EH (cell line): ENCODE results near the gene CBX8.

Experiments
- DNase-seq: peaks from one replicate; pipeline ENCODE4 v3.0.0-alpha.2; 2015; ENCODE audit warnings: low read depth

Gene CBX8

DNA sequence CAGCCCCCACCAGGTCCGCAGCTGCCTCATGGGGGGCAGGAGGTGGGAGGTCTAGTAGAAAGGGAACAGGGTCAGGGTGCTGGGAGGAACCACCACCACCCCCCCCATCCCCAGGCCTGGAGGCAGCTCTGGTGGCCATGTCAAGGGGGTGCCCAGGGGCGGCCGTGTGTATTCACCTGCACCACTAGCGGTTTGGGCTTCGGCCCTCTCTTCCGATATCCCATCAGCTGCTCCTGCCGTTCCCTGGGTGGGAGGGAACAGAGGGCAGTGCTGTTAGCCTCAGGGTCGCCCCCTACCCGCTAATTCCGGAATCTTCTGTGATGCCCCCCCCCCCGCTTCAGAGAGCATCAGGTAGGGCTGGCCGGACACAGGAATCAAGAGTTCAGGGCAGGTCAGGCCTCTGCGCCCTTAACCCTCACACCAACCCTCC is 38.6 kb upstream of the CBX8 start:
- DNase-seq = no peak

DNA sequence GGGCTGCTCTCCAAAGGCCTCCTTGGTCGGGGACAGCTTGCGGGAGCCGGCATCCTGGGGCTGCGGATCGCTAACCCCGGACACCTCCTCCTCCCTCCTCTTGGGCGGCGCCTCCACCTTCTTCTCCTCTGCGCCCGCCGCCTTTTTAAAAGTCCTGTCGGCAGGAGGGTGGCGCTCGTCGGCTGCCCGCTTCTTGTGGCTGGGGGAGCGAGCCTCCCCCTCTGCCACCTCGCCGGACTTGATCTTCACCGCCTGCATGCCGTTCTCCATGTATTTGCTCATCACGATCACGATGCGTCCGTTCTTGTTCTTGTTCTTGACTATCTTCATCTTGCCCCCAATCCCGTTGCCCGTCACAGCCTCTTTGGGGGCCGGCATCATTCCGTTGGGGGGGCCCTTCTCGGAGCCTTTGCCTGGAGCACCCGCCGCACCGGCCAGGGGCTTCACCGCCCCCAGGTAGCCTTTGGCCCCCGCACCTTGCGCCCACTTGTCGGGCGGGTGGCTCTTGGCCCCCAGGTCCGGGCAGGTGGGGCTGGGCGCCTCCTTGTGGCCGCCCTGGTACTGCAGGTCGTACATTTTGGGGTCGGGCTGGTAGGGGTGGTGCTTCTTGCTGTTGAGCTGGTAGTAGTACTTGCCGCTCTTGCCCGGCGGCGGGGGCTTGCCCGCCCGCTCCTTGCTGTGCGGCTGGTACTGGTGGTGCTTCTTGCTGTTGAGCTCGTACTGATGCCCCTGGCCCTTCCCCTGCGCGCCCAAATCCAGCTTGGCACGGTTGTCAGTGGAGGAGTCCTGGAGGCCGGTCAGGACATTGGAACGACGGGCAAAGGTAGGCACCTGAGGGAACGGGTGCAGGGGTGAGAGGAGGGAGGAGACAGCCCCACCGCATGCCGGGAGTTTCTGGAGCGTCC is 37.9 kb upstream of the CBX8 start:
- no peak for DNase-seq

DNA sequence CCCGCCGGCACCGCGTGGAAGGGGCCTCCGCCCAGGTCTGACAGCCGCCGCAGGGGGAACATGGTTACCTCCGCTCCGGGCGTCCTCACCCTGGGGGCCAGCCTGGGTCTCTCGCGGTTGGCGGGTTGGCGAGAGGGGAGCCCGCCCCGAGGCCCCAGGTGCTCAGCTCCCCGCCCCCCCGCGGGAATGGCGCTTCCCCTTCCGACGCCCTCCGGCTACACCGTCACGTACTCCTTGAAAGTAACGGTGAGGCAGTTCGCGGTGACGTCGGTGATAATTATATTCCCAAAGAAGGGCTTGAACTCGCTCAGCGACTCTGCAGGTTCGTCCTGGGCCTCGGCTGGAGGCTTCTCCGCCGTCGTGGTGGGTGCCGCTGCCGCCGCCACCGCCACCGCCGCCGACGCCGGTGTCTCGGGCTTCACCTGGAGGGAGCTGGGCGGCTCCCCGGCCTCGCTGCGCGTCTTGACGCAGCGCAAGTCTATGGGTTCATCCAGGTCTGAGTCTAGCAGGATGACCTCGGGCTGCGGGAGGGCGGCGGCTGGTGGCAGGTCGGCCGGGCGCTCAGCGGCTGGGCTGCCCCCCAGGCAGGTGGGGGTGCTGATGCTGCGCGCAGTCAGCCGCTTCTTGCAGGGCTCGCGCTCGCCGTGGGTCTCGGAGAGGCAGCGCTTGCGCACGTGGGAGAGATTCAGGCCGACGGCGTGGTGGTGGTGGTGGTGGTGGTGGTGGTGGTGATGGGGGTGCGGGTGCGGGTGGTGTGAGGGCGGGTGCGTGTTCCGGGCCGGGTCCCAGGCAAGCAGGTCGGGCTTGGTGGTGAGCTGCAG is 37.1 kb upstream of the CBX8 start:
- no peak for DNase-seq

DNA sequence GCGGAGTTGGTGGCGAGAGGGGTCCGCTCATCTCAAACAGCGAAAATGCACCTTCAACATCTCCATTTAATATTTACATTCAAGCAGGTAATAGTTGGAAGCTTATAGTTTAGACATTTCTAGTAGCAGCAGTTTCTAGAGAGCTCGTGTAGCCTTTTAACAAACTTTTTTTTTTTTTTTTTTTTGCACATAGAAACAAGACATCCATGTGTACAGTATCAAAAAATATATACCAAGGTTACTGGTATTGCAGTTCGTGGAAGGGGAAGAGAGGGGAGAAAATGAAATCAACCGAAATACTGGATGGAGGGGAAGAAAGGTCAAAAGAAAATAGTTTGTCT is 36.2 kb upstream of the CBX8 start:
- DNase-seq = no peak

DNA sequence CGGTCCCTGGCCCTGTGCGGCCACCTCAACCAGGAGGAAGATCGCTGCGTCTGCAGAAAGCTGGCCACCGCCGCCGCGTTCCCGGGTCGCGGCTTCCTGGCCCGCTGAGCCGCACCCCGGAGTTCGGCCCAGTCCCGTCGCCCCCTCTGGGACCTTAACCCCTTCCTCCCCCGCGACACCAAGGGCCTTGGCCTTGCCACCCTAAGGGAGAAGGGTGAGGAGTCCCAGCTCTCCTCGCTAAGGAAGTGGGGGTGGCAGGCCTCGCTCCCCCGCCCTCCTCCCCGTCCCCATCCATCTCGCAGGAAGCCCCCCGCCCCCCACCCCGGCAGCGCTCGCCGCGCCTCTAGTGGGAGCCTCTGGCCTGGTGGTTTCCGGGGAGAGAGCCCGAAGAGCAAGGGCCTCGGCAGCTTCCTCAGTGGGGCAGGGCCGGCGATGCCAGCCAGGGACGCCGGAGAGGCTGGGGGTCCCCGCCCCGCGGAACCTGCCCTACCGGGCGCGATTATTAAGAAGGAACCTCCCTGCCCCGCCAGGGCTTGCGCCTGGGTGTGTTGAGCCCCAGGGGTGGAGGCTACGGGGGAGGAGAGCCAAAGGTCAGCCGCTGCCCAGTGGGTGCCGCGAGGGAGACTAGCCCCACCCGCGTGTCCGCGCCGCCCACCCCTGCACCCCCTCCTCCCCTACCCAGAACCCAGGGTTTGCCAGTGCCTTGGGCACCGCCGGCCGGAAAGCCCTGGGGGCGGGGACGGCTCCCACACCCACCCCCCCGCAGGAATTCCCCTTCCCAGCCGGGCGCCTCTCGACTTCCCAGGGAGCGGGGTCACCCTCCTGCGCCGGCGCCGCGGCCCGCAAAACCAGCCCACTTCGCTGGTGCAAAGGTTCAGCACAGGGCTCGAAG is 35.6 kb upstream of the CBX8 start:
- DNase-seq = no peak

DNA sequence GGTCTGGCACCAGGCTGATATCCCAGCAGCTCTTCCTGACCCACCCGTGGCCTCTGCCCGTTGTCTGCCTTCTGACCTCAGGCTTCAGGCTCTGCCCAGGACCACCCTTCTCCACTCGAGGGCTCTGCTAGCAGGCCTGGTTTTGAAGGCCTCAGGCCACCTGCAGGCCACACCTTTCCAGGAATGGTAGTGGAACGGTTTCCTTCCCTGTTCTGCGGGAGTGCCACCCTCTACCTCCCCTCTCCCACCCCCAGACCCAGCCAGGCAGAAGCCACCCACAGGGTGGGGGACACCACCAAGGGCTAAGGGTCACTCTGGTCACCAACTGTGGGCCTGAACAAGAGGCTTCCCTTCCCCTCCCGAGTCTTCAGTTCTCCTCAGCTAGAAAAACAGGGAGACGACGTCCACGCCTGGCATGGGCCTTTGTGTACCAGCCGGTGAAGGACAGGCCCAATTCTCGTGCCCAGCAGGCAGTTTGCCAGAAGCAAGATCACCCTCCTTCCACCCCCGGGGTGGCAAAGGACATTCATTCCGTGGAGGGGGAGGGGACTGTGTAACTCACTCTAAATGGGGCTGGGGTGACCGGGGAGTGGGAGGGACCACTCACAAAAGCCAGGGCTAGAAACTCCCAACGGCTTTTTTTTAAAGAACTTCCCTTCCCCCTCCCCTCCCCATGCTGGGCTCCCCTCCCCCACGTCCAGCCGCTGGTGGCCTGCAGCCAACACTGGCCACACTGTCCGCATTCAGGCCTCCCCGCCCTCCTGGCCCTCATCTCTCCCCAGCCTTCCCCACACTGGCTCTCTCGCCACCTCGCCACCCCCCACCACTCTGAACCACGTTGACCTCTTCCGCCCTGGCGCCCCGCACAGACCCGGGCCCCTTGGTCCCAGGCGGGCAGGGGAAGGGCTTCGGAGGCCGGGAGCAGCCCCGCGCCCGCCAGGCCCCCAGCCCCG is 34.7 kb upstream of the CBX8 start:
- no peak for DNase-seq

DNA sequence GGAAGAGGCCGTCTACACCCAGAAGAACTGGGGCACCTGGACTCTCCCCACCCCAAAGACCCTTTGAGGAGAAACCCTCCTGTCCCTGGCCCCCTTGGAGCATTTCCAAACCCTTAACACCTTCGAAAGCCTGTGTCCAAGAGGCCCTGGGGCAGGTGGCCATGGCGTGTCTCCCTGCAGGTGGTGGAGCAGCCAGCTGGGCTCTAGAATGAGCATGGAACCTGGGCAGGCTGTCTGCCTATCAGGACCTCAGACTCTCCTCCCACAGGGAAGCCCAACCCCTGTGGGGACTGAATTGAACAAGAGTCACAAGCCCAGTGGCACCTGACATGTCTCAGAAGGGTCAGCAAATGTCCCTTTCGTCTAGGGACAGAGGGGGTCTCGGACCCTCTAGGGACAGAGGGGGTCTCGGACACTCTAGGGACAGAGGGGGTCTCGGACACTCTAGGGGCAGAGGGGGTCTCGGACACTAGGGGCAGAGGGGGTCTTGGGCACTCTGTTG is 33.9 kb upstream of the CBX8 start:
- no peak for DNase-seq

DNA sequence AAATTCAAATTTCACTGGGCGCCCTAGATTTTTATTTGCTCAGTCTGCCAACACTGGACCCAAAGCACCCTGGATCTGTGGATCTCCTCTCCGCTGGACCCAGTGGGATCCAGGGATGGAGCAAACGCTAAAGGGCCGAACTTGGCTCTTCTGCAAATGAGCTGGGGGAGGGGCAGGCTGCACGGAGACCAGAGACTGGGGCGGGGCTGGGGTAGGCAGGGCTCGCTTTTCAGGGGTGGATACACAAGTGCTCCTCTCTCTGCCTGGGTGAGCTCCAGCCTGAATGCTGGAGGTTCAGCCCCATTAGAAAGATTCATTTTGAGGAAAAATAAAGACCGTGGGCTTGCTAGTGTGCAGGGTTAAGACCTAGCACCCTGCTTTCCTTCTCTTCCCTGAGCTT is 33.4 kb upstream of the CBX8 start:
- no peak for DNase-seq

DNA sequence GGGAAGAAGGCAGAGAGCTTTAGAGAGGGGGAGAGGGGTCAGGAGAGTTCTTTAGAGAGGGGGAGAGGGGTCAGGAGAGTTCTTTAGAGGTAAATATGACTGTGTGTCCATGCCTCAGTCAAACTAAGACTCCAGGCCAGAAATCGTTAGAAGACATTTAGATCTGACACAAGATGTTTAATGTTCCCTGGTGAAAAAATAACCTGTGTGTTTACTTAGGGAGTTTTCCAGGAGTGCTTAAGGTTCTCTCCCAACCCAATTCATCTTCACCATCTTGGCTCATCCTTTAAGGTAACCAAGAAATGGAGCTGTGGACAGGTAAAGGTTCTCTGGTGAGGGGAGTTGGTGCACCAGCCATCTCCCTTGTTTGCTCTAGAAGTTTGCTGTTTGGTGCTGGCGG is 32.6 kb upstream of the CBX8 start:
- no peak for DNase-seq

DNA sequence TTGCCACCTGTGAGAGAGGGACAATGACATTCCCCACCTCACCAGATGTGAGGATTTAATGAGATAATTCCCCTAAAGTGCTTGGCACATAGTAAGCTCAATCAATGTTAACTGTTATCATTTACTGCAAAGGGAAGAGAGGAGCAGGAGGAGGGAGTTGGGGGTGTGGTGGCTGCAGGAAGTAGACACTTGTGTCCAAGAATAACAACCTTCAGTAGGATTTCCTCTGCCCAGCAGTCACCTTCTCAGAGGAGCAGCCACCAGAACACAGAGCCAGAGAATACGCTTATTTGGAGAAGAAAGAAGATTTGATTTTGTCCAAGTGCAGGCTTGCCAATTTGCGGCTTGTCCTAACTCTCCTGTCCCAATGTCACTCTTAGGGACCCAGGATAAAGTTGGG is 32.1 kb upstream of the CBX8 start:
- peak; percentile 30 for DNase-seq

DNA sequence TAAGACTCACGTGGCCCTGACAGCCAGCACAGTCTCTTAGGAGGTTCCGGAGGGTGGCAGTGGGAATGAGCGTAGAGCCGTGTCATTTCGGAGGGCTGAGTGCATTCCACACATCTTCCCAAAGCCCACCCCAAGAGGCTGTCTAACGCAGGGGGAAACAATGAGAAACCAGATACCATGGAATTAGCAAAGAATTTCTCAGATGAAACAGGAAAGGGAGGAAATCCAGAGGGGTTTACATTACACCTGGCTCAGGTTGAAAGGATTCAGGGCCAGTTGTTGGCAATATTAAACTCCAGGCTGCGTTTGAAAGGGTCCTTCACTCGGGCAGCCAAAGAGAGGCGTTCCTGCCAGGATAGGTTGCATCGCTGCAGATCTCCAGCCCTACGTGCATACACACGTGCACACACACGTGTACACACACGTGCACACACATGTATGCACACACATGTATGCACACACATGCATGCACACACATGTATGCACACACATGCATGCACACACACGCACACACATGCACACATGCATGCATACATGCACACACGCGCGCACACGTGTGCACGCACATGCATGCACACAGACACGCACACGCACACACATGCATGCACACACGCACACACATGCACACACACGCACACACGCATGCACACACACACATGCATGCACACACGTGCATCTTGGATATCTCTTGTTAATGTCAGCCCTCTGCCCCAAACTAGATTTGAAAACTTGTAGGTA is 30.1 kb upstream of the CBX8 start:
- no peak for DNase-seq

DNA sequence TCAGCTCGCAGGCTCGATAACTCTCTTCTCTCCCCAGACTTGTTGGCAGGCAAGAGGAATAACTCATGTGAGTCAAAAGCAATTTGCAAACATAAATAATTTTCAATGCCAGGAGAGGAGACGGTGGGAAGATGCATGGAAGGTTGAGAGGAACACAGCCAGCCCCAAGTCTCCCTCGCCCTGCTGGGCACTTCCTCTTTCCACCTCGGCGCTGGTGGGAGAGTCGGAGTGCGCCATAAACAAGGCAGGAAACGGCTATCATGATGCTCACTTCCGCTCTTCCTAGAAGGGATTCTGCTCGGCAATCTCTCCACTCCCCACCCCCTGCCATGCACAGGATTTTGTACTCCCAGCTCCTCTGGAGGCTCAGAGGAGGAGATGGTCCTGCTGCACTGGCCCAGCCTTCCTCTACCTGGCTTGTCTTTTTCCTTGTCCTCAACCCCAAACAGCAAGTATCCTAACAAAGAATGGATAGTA is 29.4 kb upstream of the CBX8 start:
- DNase-seq = no peak

DNA sequence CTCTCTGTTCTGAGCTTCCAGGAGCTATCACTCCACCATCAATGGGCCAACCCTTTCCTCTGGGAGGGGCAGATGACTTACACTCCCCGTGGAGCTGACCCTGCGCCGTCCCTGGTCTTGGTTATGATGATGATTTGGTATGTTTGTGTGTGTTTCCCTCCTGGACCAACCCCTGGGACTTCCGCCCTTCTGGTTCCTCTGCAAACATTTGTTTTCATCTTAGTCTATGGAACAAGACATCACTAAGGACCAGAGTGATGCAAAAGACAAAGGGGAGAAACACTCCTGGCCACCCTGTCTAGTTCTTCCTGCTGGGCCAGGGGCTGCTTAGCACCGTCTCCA is 28.7 kb upstream of the CBX8 start:
- no peak for DNase-seq

DNA sequence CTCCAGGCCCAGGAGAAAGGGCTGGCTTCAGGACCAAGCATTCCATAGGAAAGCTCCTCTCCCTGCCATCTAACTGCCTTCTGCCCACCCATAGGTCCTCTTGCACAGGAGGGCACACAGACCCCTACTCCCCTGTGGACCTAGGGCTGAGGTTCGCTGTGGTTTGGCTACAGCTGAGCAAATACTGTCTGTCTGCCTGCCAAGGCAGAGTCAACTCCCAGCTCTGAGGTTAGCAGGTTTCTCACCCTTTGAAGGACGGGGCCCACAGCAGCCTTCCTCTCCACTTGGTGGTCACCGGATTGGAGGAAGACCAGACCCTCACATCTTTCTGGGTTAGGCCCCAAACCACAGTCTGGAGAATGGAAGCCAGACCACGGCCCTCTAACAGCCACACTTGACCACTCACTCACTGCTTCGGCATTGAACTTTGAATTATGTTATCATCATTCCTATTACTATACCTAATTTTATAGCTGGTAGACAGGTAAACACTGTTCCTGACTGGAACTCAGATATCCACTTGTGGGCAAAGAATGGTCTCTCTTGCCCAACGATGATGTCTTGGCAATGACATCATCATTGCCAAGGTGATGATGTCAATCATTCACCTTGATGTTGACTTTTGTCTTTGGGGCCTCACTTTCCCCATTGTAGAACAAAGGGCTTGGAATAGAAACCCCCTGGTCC is 28.2 kb upstream of the CBX8 start:
- no peak for DNase-seq

DNA sequence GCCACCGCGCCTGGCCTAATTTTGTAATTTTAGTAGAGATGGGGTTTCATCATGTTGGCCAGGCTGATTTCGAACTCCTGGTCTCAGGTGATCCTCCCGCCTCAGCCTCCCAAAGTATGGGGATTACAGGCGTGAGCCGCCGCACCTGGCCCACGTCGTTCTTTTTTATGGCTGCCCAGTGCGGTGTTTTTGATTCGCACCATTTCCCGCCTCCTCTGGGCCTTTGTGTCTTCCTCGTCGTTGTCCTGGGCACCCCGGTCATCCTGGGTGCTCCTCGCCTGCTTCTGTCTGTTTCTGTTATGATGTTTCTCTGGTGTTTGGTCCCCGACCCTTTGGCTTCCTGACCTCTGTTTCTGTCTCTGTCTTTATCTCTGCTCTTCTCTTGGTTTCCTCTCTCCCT is 27.4 kb upstream of the CBX8 start:
- DNase-seq = no peak

DNA sequence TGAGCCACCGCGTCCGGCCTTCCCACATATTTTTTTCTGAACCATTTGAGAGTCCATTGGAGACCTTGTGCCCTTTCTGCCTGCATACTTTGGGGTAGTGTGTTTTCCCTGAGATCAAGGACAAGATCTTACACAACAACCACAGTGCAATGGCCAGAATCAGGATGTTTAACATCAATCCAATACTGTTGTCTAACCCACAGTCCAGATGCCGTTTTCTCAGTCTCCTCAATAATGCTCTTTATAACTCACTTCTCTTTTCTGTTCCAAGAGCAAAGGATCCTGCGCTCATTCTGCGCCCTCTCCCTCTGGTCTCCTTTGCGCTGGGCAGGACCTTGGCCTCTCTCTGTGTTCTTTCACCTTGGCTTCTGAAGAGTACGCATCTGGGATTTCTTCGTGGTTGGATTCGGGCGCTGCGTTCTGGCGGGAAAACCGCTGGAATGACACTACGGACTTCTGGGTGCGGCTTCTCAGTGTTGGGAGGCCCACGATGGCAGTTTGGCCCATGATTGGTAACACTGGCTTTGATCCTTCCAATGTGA is 25.8 kb upstream of the CBX8 start:
- no peak for DNase-seq

DNA sequence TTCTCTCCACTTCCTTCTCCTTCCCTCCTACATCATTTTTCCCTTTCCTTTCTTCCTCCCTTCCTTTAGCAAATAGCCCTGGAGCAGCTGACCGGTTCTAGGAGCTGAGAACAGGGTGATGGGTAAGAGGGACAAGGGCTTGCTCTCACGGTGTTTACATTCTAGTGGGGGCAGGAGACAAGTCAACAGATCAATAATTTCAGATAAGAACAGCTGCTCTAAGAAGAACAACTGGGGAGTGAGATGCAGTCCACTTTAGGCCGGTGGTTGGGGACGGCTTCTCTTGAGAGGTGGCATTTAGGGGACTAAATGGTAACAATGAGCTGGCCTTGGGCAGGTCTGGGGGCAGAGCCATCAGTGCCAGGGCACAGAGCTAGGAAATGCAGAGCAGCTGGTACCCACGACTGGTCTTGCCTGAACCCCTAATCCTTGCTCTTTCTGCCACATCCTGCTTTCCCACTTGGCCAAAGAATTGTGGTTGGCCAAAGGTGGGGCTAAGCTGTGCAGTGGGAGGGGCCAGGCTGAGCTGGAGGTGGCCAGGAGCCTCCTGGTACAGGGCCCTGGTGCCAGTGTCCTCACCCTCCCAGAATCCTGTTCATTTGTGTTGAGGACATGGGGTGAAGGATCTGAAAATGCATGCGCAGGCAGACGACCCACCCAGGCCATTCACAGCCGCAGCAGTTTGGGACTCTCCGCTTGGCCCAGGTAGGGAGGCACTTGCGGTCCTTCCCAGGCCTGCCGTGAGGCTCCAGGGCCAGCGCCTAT is 24.6 kb upstream of the CBX8 start:
- DNase-seq = no peak

DNA sequence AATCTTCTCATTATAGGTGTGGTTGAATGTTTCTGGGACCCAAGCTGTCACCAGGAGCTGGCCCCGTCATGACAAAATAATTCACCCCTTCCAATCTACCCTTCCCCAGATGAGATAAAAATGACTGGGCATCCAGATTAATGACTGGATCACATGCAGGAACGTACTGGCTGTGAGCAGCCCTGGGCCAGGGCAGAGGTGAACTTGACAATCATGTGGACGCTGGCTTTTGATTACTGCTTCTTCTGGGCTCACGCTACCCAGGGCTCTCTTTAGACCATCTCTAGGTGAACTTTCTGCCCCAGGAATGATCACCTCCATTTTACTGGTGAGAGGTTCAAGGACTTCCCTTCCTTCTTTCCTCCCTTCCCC is 24.1 kb upstream of the CBX8 start:
- no peak for DNase-seq
